ENCODE data around the gene DLX6.

- TF ChIP-seq CTCF (IDR thresholded peaks at IDR 0.05) = no peak
- TF ChIP-seq POLR2A (IDR thresholded peaks at IDR 0.05) = no peak
These were observed 15.2 kb downstream of the DLX6 start for GRCh38 chr7:97020601-97020995.

Measured in lower leg skin (tissue), 3 donors.